HepG2 (cell line): ENCODE data around the gene ICAM5. TPM values are rescaled to one million over a fixed set of nuclear protein-coding genes. Genes with fewer than 3 reads are reported as not detected.

Source experiments
- EED ChIP-seq: sonication (generic); formaldehyde crosslinking; IDR thresholded peaks from 2 replicates; pipeline ENCODE4 v1.5.0; 2020; ENCODE audit warnings: mild to moderate bottlenecking, missing genetic modification reagents
- FOXP1 ChIP-seq, 2 experiments: fragments of 450-650 bp in 1 of 2; IDR thresholded peaks; 2 replicates each; pipeline ENCODE4 v1.6.1; 2017 to 2018; ENCODE audit warnings: antibody characterized with exemption in 1 of 2
- GPBP1L1 ChIP-seq: sonication (generic); formaldehyde crosslinking; IDR thresholded peaks from 2 replicates; pipeline ENCODE4 v1.5.0; 2020; ENCODE audit warnings: mild to moderate bottlenecking, missing genetic modification reagents
- HMGXB4 ChIP-seq, 2 experiments: sonication (generic) in 1 of 2; formaldehyde crosslinking in 1 of 2; IDR thresholded peaks; 2 replicates each; pipeline versions ENCODE4 v1.4.0 to v1.6.1; 2018 to 2020; ENCODE audit warnings: missing genetic modification reagents in 2 of 2, borderline replicate concordance in 1 of 2, low read depth in 1 of 2, mild to moderate bottlenecking in 1 of 2, missing biosample characterization in 1 of 2
- HNF1B ChIP-seq: sonication (generic); formaldehyde crosslinking; IDR thresholded peaks from 2 replicates; pipeline ENCODE4 v1.5.1; 2020; ENCODE audit warnings: mild to moderate bottlenecking, moderate library complexity, missing genetic modification reagents
- IRF9 ChIP-seq: sonication (generic); formaldehyde crosslinking; IDR thresholded peaks from 2 replicates; pipeline ENCODE4 v1.8.0; 2022; ENCODE audit warnings: missing genetic modification reagents, mild to moderate bottlenecking, borderline replicate concordance
- KDM3A ChIP-seq: IDR thresholded peaks from 2 replicates; pipeline ENCODE4 v1.6.1; 2018; ENCODE audit warnings: low read depth, missing compliant biosample characterization
- KDM5A ChIP-seq: fragments of 200-600 bp; sonication (generic); IDR thresholded peaks from 2 replicates; pipeline ENCODE4 v1.7.0; 2018; ENCODE audit warnings: antibody characterized with exemption, mild to moderate bottlenecking, low read length, borderline replicate concordance
- MXD3 ChIP-seq: IDR thresholded peaks from 2 replicates; pipeline ENCODE4 v1.6.1; 2016; ENCODE audit warnings: mild to moderate bottlenecking, missing biosample characterization, missing genetic modification reagents
- NFRKB ChIP-seq: fragments of 450-650 bp; IDR thresholded peaks from 2 replicates; pipeline ENCODE4 v1.6.1; 2017
- PAX8 ChIP-seq: sonication (generic); formaldehyde crosslinking; IDR thresholded peaks from 2 replicates; pipeline ENCODE4 v1.8.0; 2022; ENCODE audit warnings: mild to moderate bottlenecking, missing genetic modification reagents, borderline replicate concordance
- RCOR2 ChIP-seq: IDR thresholded peaks from 2 replicates; pipeline ENCODE4 v1.6.1; 2016; ENCODE audit warnings: missing biosample characterization, missing genetic modification reagents
- SALL1 ChIP-seq: sonication (generic); formaldehyde crosslinking; IDR thresholded peaks from 2 replicates; pipeline ENCODE4 v1.8.0; 2022; ENCODE audit warnings: mild to moderate bottlenecking, missing genetic modification reagents
- SOX6 ChIP-seq, 2 experiments: fragments of 450-650 bp in 1 of 2; sonication (generic) in 1 of 2; formaldehyde crosslinking in 1 of 2; IDR thresholded peaks; 2 replicates each; pipeline versions ENCODE4 v1.4.0 to v1.6.1; 2017 to 2020; ENCODE audit warnings: antibody characterized with exemption in 1 of 2, mild to moderate bottlenecking in 1 of 2, missing genetic modification reagents in 1 of 2
- TARDBP ChIP-seq: sonication (generic); formaldehyde crosslinking; IDR thresholded peaks from 2 replicates; pipeline ENCODE4 v1.8.0; 2022; ENCODE audit warnings: mild to moderate bottlenecking, missing genetic modification reagents
- TSC22D2 ChIP-seq: sonication (generic); formaldehyde crosslinking; IDR thresholded peaks from 2 replicates; pipeline ENCODE4 v1.5.1; 2020; ENCODE audit warnings: missing genetic modification reagents, mild to moderate bottlenecking, borderline replicate concordance
- ZMYM3 ChIP-seq: sonication (generic); formaldehyde crosslinking; IDR thresholded peaks from 2 replicates; pipeline ENCODE4 v1.5.1; 2020; ENCODE audit warnings: mild to moderate bottlenecking, missing genetic modification reagents
- ZNF383 ChIP-seq: sonication (generic); formaldehyde crosslinking; IDR thresholded peaks from 2 replicates; pipeline ENCODE4 v1.4.0; 2020; ENCODE audit warnings: missing genetic modification reagents, mild to moderate bottlenecking, borderline replicate concordance
- ZNF441 ChIP-seq: sonication (generic); formaldehyde crosslinking; IDR thresholded peaks from 2 replicates; pipeline ENCODE4 v1.7.0; 2021; ENCODE audit warnings: missing genetic modification reagents, borderline replicate concordance
- ZNF558 ChIP-seq: sonication (generic); formaldehyde crosslinking; IDR thresholded peaks from 2 replicates; pipeline ENCODE4 v1.9.0; 2022; ENCODE audit warnings: mild to moderate bottlenecking, missing genetic modification reagents, borderline replicate concordance
- ZNF570 ChIP-seq: sonication (generic); formaldehyde crosslinking; IDR thresholded peaks from 2 replicates; pipeline ENCODE4 v1.4.0; 2020; ENCODE audit warnings: mild to moderate bottlenecking, missing genetic modification reagents, borderline replicate concordance
- ZNF772 ChIP-seq: sonication (generic); formaldehyde crosslinking; IDR thresholded peaks from 2 replicates; pipeline ENCODE4 v1.5.0; 2020; ENCODE audit warnings: mild to moderate bottlenecking, missing genetic modification reagents
- polyA plus RNA-seq, 8 experiments: library from polyadenylated mRNA; depleted of rRNA in 3 of 8; stranded (reverse) in 7 of 8; unstranded in 1 of 8; fragments of >200 nt; fragmentation: Illumina TruSeq in 4 of 8; extraction: Trizol in 4 of 8; gene quantifications; 2 replicates each; pipeline versions ENCODE4 v1.2.1 to v1.2.3, GENCODE V29; 2011 to 2016; ENCODE audit warnings: low read depth in 4 of 8, missing spikeins in 1 of 8, mixed read lengths in 1 of 8; ENCODE audit not compliant: insufficient read depth in 1 of 8
- total RNA-seq, 5 experiments: library from RNA; depleted of rRNA; stranded (reverse); fragments of >200 nt; fragmentation: Illumina TruSeq; extraction: Trizol; gene quantifications; 2 replicates each; pipeline ENCODE4 v1.2.3, GENCODE V29; 2016; ENCODE audit warnings: low read depth in 1 of 5

The ICAM5 gene
- total and polyA plus RNA-seq, 2 of the 13 experiments (the other 11 are each of a cell fraction or from before 2014, with no cell fraction given), result 0.46 to 1.6 TPM

GRCh38 chr19:10269333-10270179 is 20.2 kb upstream of the ICAM5 start (continued):
- TF ChIP-seq HNF1B (CRISPR knock-in tag), result no peak
- no peak for TF ChIP-seq SOX6 (IDR thresholded peaks at IDR 0.05)
- 0 out of 2 replicates have a peak, but pooled peaks have one; percentile 9 for TF ChIP-seq SOX6 (CRISPR knock-in tag; IDR thresholded peaks at IDR 0.05)
- TF ChIP-seq PAX8, result no peak
- peak; percentile 29; the same call in 1 of the 2 replicates for TF ChIP-seq ZNF772 (CRISPR knock-in tag)
- no peak for TF ChIP-seq ZNF383 (CRISPR knock-in tag)
- TF ChIP-seq EED (CRISPR knock-in tag), result no peak
- TF ChIP-seq NFRKB, result no peak
- peak; percentile 87; the same call in 1 of the 2 replicates for TF ChIP-seq RCOR2 (CRISPR knock-in tag)
- no peak for TF ChIP-seq ZNF558 (CRISPR knock-in tag)
- no peak for TF ChIP-seq TARDBP
- peak; percentile 77; the same call in 1 of the 2 replicates for TF ChIP-seq KDM3A
- TF ChIP-seq TSC22D2, result no peak
- no peak for TF ChIP-seq GPBP1L1
- no peak for TF ChIP-seq FOXP1 (IDR thresholded peaks at IDR 0.05)
- no peak for TF ChIP-seq FOXP1 (CRISPR knock-in tag; IDR thresholded peaks at IDR 0.05)
- TF ChIP-seq ZNF570, result no peak
- TF ChIP-seq HMGXB4 (CRISPR knock-in tag; IDR thresholded peaks at IDR 0.05; ENCODE audit: borderline replicate concordance in 1 of 2, low read depth in 1 of 2), result peak; percentile 57 to 79; a peak in 2 of 4 replicates
- peak; percentile 68 for TF ChIP-seq ZMYM3 (CRISPR knock-in tag)
- TF ChIP-seq SALL1 (CRISPR knock-in tag), result peak; percentile 35; the same call in 1 of the 2 replicates
- no peak for TF ChIP-seq KDM5A
- TF ChIP-seq MXD3, result no peak
- no peak for TF ChIP-seq ZNF441
- no peak for TF ChIP-seq IRF9 (CRISPR knock-in tag)
